Caki2 (cell line): ENCODE results near the gene PYGL. TPM values are rescaled to one million over a fixed set of nuclear protein-coding genes. Genes with fewer than 3 reads are reported as not detected.

Experiments
- DNase-seq: peaks from one replicate; pipeline ENCODE4 v3.0.0-alpha.2; 2015; ENCODE audit warnings: low read depth
- in situ Hi-C: cut with HindIII; loops from 2 replicates; pipeline ENCODE4 v1.10.0; 2016; ENCODE audit warnings: low sequenced_read_pairs, low pct_unique_long_range_greater_than_20kb, mixed read lengths
- total RNA-seq: library from RNA; depleted of rRNA; stranded (reverse); fragments of >200 nt; shearing (Covaris generic); gene quantifications from 2 replicates; pipeline ENCODE4 v1.2.3, GENCODE V29; 2014; ENCODE audit warnings: low replicate concordance; rRNA removed

Gene PYGL
- total RNA-seq, 1 experiment from 2014 or later: 30.3 TPM

- in situ Hi-C loops: no loop called here
- no peak for DNase-seq
Measured at GRCh38 chr14:50855558-50855957, 88.7 kb downstream of the PYGL start.

Other genes with a start within 250 kb of the PYGL start
- 7.0 and 11.0 TPM in 2 replicates for gene NIN, start 113.3 kb downstream of the PYGL start, total RNA-seq
- not detected in 2 replicates for gene ABHD12B, start 72.4 kb downstream of the PYGL start, total RNA-seq
- gene TRIM9, start 150.6 kb upstream of the PYGL start, total RNA-seq: 0.41 and 2.3 TPM in 2 replicates